22Rv1 (cell line): ENCODE measurements around the gene SCFD2.

Source experiments
- ZFX ChIP-seq: fragments of 450-650 bp; IDR thresholded peaks from 2 replicates; pipeline ENCODE4 v1.6.1; 2017; ENCODE audit warnings: antibody characterized with exemption, borderline replicate concordance
- TF ChIP-seq, protein P1 (sequence below): fragments of 450-650 bp; IDR thresholded peaks from 2 replicates; pipeline ENCODE4 v1.5.1; 2017; ENCODE audit warnings: mild to moderate bottlenecking

DNA sequence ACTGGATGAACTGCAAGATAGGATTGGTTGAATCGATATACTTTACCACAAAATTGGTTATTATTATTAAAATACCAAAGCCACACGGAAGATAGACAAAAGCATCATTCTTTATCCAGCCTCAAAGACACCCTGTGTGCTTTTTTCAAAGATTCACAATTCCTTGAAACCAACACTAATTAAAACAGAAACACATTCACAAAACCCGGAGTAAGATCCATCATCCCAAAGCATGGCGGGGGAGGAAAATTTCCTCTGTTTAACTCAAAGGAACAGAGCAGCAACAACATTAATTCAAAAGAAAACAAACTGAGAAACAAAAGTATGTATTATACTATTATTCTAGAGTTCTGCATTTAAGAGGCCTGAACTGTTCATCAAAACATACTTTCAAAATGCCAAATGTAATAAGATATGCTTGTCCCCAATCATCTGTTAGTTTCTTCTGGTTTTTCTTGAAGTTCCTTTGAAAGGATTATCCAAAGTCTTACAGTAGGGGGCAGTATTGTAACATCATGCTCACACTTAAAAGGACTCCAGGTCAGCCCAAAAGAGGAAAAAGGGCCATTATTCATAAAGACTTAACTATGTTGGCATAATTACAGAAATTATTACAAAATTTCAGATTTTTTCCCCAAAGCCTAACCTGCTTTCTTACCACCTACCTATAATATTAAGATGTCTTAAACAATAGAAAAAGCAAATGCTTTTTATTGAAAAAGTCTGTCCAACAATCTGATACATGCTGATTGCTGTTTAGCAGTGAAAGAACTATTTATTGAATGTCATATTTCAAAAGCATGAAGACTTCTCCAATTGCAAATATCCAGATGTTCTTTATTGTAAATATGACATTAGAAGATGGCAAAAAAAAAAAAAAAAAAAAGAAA lies 168.7 kb downstream of the SCFD2 start:
- TF ChIP-seq, protein P1, sequence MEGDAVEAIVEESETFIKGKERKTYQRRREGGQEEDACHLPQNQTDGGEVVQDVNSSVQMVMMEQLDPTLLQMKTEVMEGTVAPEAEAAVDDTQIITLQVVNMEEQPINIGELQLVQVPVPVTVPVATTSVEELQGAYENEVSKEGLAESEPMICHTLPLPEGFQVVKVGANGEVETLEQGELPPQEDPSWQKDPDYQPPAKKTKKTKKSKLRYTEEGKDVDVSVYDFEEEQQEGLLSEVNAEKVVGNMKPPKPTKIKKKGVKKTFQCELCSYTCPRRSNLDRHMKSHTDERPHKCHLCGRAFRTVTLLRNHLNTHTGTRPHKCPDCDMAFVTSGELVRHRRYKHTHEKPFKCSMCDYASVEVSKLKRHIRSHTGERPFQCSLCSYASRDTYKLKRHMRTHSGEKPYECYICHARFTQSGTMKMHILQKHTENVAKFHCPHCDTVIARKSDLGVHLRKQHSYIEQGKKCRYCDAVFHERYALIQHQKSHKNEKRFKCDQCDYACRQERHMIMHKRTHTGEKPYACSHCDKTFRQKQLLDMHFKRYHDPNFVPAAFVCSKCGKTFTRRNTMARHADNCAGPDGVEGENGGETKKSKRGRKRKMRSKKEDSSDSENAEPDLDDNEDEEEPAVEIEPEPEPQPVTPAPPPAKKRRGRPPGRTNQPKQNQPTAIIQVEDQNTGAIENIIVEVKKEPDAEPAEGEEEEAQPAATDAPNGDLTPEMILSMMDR, result peak; percentile 87
- no peak for TF ChIP-seq ZFX
